SK-N-SH treated with all-trans-retinoic acid at 6 μM for 48 hours (cell line): ENCODE measurements around the gene KCNK1.

ENCODE experiments used
- ARNTL ChIP-seq: fragments of 450-650 bp; formaldehyde crosslinking; IDR thresholded peaks from 2 replicates; pipeline ENCODE4 v1.5.0; 2020; ENCODE audit warnings: low read depth, mild to moderate bottlenecking, moderate library complexity, borderline replicate concordance
- BACH2 ChIP-seq: fragments of 250-450 bp; sonication (Bioruptor Pico); IDR thresholded peaks from 2 replicates; pipeline ENCODE4 v1.9.0; 2021; ENCODE audit warnings: mild to moderate bottlenecking, borderline replicate concordance
- CREB5 ChIP-seq: fragments of 250-450 bp; sonication (Bioruptor Pico); IDR thresholded peaks from 2 replicates; pipeline ENCODE4 v1.5.1; 2020; ENCODE audit warnings: low read depth, mild to moderate bottlenecking, moderate library complexity
- CSDC2 ChIP-seq: fragments of 250-450 bp; sonication (Bioruptor Pico); IDR thresholded peaks from 2 replicates; pipeline ENCODE4 v1.5.0; 2020; ENCODE audit warnings: mild to moderate bottlenecking, moderate library complexity
- OSR1 ChIP-seq: fragments of 250-450 bp; sonication (Bioruptor Pico); IDR thresholded peaks from 2 replicates; pipeline ENCODE4 v1.8.0; 2022; ENCODE audit warnings: moderate library complexity, mild to moderate bottlenecking, inconsistent platforms
- ZC3H10 ChIP-seq: fragments of 250-450 bp; sonication (Bioruptor Pico); IDR thresholded peaks from 2 replicates; pipeline ENCODE4 v1.5.1; 2021; ENCODE audit warnings: mild to moderate bottlenecking, moderate library complexity
- ZNF8 ChIP-seq: fragments of 450-650 bp; formaldehyde crosslinking; IDR thresholded peaks from 2 replicates; pipeline ENCODE4 v1.5.0; 2020; ENCODE audit warnings: mild to moderate bottlenecking, moderate library complexity

- no peak for TF ChIP-seq CSDC2 (CRISPR knock-in tag)
- TF ChIP-seq ARNTL (CRISPR knock-in tag): no peak
- TF ChIP-seq OSR1 (CRISPR knock-in tag): no peak
- TF ChIP-seq CREB5: no peak
- TF ChIP-seq ZC3H10 (CRISPR knock-in tag): no peak
- TF ChIP-seq ZNF8: no peak
- TF ChIP-seq BACH2 (CRISPR knock-in tag): no peak
Observed at GRCh38 chr1:233710031-233710430, 96.1 kb downstream of the KCNK1 start.
